ENCODE results near the gene GMIP. TPM values are rescaled to one million over a fixed set of nuclear protein-coding genes. Genes with fewer than 3 reads are reported as not detected.
"Not testable (repeated sequence)": the region's sequence is repeated elsewhere in the genome, so short reads cannot be mapped to it uniquely, and the experiment has no call there.

GMIP gene
- total RNA-seq, 1 experiment from 2014 or later, result 12.7 TPM

GRCh38 chr19:19668230-19669012, 25.0 kb upstream of the GMIP start, which contains the start of gene ZNF101:
Gene ZNF101, plus strand, starts transcription at chr19:19668839. Its CDS starts 125 bp downstream, at chr19:19668964.
- Histone ChIP-seq H2AFZ (ENCODE audit: low read length) (no peak within 1 kb of the TSS), H3K9me3 (ENCODE audit: control insufficient read depth, low read depth, low read length) (no peaks in the 10 kb centered on the region), H4K8ac (replicated peaks; ENCODE audit: insufficient read length, low read depth, low read length) (no peak within 1 kb of the TSS), H3K79me2 (ENCODE audit: insufficient read depth, low read length) (peaks cover 11% of the 10 kb centered on the region; the same call in 1 of the 2 replicates), H3K23ac (ENCODE audit: insufficient read length, low read depth, low read length) (no peak within 1 kb of the TSS), H3K27me3 (ENCODE audit: insufficient read depth, low read length) (no peaks in the 10 kb centered on the region), H3K18ac (ENCODE audit: insufficient read length, low read depth, low read length) (peak within 1 kb of the TSS; percentile 45), H2BK120ac (ENCODE audit: low read depth, low read length, poor library complexity, severe bottlenecking) (no peak within 1 kb of the TSS), H3T11ph (ENCODE audit: low read length) (no peak within 1 kb of the TSS), H2BK5ac (ENCODE audit: insufficient read length, low read length) (no peak within 1 kb of the TSS), H2BK20ac (ENCODE audit: low read depth, low read length, poor library complexity, severe bottlenecking) (no peak within 1 kb of the TSS), H3K23me2 (ENCODE audit: insufficient read length, low read depth, low read length, poor library complexity, severe bottlenecking) (peaks cover 16% of the 10 kb centered on the region), H3K56ac (ENCODE audit: insufficient read length, low read depth, low read length) (no peak within 1 kb of the TSS), H3K4me1 (ENCODE audit: insufficient read depth, low read length) (peaks cover 4% of the 10 kb centered on the region; the same call in 1 of the 2 replicates), H2AK5ac (ENCODE audit: insufficient read length, low read length) (no peak within 1 kb of the TSS), H3K79me1 (ENCODE audit: insufficient read depth, low read depth, low read length, poor library complexity, severe bottlenecking) (peaks cover 5% of the 10 kb centered on the region), H3K4ac (ENCODE audit: low read depth, low read length) (no peak within 1 kb of the TSS; the same call in 1 of the 2 replicates), H2BK12ac (ENCODE audit: insufficient read length, low read depth, low read length) (no peak within 1 kb of the TSS), H3K14ac (ENCODE audit: insufficient read depth, low read length) (peak within 1 kb of the TSS; percentile 66), H2BK15ac (ENCODE audit: low read depth, low read length) (no peak within 1 kb of the TSS), H3K4me2 (ENCODE audit: insufficient read depth, insufficient read length, low read length) (peak within 1 kb of the TSS; percentile 64), H4K5ac (ENCODE audit: insufficient read length, low read depth, low read length) (no peak within 1 kb of the TSS), H4K91ac (ENCODE audit: insufficient read length, low read depth, low read length) (no peak within 1 kb of the TSS), H3K9ac (ENCODE audit: extremely low read depth, insufficient read length, low read length) (peak within 1 kb of the TSS; percentile 73), H4K20me1 (ENCODE audit: control insufficient read depth, insufficient read depth, insufficient read length) (no peaks in the 10 kb centered on the region), H3K27ac (ENCODE audit: insufficient read length, low read depth, low read length) (peak within 1 kb of the TSS; percentile 27)
- TF ChIP-seq CTCF (conservative IDR thresholded peaks at IDR 0.05), result no peak
- no peaks in the 10 kb centered on the region for H3K27me3 Mint-ChIP-seq (ENCODE audit: low read depth)
- peak; percentile 98 for DNase-seq
- H3K4me3 Mint-ChIP-seq, result peak within 1 kb of the TSS; percentile 81 to 92
- whole genome bisulfite sequencing (ENCODE audit: extremely low coverage, insufficient read length, low lambda C conversion rate), result no CpG with 5 or more reads among the region's 36 CpGs
- peaks cover 23 to 25% of the 10 kb centered on the region in 2 experiments for H3K4me1 Mint-ChIP-seq
- H3K36me3 Mint-ChIP-seq (ENCODE audit: insufficient read depth in 1 of 3, low read depth in 3 of 3), result peaks cover 16 to 28% (median 27%) of the 10 kb centered on the region in 3 experiments
- peaks cover 0 to 3% of the 10 kb centered on the region in 2 experiments; a peak in 2 of 5 replicates for H3K9me3 Mint-ChIP-seq
- H3K27ac Mint-ChIP-seq, result peak within 1 kb of the TSS; percentile 82 to 99 (median 97)

- not testable (repeated sequence) for DNase-seq, H3K27ac Mint-ChIP-seq
Observed at GRCh38 chr19:19665420-19665948, 22.0 kb upstream of the GMIP start.

More at GRCh38 chr19:19665420-19665948, 22.0 kb upstream of the GMIP start:
- not testable (repeated sequence) for H3K4me2 ChIP-seq (ENCODE audit: insufficient read depth, insufficient read length, low read length); H3K9ac ChIP-seq (ENCODE audit: extremely low read depth, insufficient read length, low read length); H3K27ac ChIP-seq (ENCODE audit: insufficient read length, low read depth, low read length); H4K20me1 ChIP-seq (ENCODE audit: control insufficient read depth, insufficient read depth, insufficient read length); H2BK5ac ChIP-seq (ENCODE audit: insufficient read length, low read length); H3K27me3 Mint-ChIP-seq (ENCODE audit: low read depth); H3K23ac ChIP-seq (ENCODE audit: insufficient read length, low read depth, low read length); H3K18ac ChIP-seq (ENCODE audit: insufficient read length, low read depth, low read length); H4K8ac ChIP-seq (replicated peaks; ENCODE audit: insufficient read length, low read depth, low read length); H3K14ac ChIP-seq (ENCODE audit: insufficient read depth, low read length); H4K5ac ChIP-seq (ENCODE audit: insufficient read length, low read depth, low read length); H2BK15ac ChIP-seq (ENCODE audit: low read depth, low read length); H2BK120ac ChIP-seq (ENCODE audit: low read depth, low read length, poor library complexity, severe bottlenecking); H3K9me3 ChIP-seq (ENCODE audit: control insufficient read depth, low read depth, low read length); H3K9me3 Mint-ChIP-seq; H2AFZ ChIP-seq (ENCODE audit: low read length); H3K4me1 ChIP-seq (ENCODE audit: insufficient read depth, low read length); H4K91ac ChIP-seq (ENCODE audit: insufficient read length, low read depth, low read length); H3K27me3 ChIP-seq (ENCODE audit: insufficient read depth, low read length); H3K56ac ChIP-seq (ENCODE audit: insufficient read length, low read depth, low read length); H3K4ac ChIP-seq (ENCODE audit: low read depth, low read length); H2BK20ac ChIP-seq (ENCODE audit: low read depth, low read length, poor library complexity, severe bottlenecking); H2BK12ac ChIP-seq (ENCODE audit: insufficient read length, low read depth, low read length); H2AK5ac ChIP-seq (ENCODE audit: insufficient read length, low read length); H3K79me1 ChIP-seq (ENCODE audit: insufficient read depth, low read depth, low read length, poor library complexity, severe bottlenecking); H3T11ph ChIP-seq (ENCODE audit: low read length)
- Histone ChIP-seq H3K23me2 (ENCODE audit: insufficient read length, low read depth, low read length, poor library complexity, severe bottlenecking) (peaks cover 16% of the 10 kb centered on the region), H3K79me2 (ENCODE audit: insufficient read depth, low read length) (peaks cover 22% of the 10 kb centered on the region; the same call in 1 of the 2 replicates)
- Mint-ChIP-seq H3K36me3 (ENCODE audit: insufficient read depth in 1 of 3, low read depth in 3 of 3) (peaks cover 10 to 15% (median 13%) of the 10 kb centered on the region in 3 experiments), H3K4me1 (peaks cover 36% of the 10 kb centered on the region in 2 experiments), H3K4me3 (peak overlapping the region in 1 of 2 experiments; percentile 40; a peak in 1 of 5 replicates)
- no CpG with 5 or more reads among the region's 22 CpGs for WGBS (ENCODE audit: extremely low coverage, insufficient read length, low lambda C conversion rate)

All from H9 (cell line).